Cardiac fibroblast (primary cell): ENCODE results near the gene FRMD3.

Experiments used
- DNase-seq, 2 donors: peaks; one replicate each; pipeline versions ENCODE4 v3.0.0 to v3.0.0-alpha.2; 2010; ENCODE audit warnings: low read depth in 2 of 2
- H3K4me3 ChIP-seq, 2 donors: replicated peaks in 1 of 2; 1 replicate in 1 of 2; 2 replicates in 1 of 2; pipeline ENCODE4 v1.5.1; 2011; ENCODE audit warnings: low read depth in 2 of 2, low read length in 2 of 2, mild to moderate bottlenecking in 2 of 2, moderate library complexity in 1 of 2
- CTCF ChIP-seq: IDR thresholded peaks from one replicate; pipeline ENCODE4 v1.5.1; 2011; ENCODE audit warnings: low read depth, mild to moderate bottlenecking, low read length, inconsistent platforms

FRMD3 gene

GRCh38 chr9:83247732-83248131 is 290.5 kb downstream of the FRMD3 start:
- TF ChIP-seq CTCF, result no peak
- H3K4me3 ChIP-seq, result no peak overlapping the region
- no peak for DNase-seq

- no peak for DNase-seq
- TF ChIP-seq CTCF, result no peak
These were observed 292.1 kb downstream of the FRMD3 start for GRCh38 chr9:83245979-83246659.

GRCh38 chr9:83242066-83242465 is 296.1 kb downstream of the FRMD3 start:
- no peak for TF ChIP-seq CTCF
- no peak overlapping the region for H3K4me3 ChIP-seq
- DNase-seq, result no peak

More at GRCh38 chr9:83245979-83246659, 292.1 kb downstream of the FRMD3 start:
- H3K4me3 ChIP-seq, result no peak overlapping the region

GRCh38 chr9:83240671-83241070 is 297.5 kb downstream of the FRMD3 start:
- no peak overlapping the region for H3K4me3 ChIP-seq
- no peak for TF ChIP-seq CTCF
- DNase-seq, result no peak

- no peak for TF ChIP-seq CTCF
- H3K4me3 ChIP-seq, result no peak overlapping the region
- peak; percentile 53 to 57 for DNase-seq
These were observed 298.5 kb downstream of the FRMD3 start for GRCh38 chr9:83239747-83240146.

- TF ChIP-seq CTCF, result no peak
- peak; percentile 38 to 60 for DNase-seq
- no peak overlapping the region for H3K4me3 ChIP-seq
These were observed 299.1 kb downstream of the FRMD3 start for GRCh38 chr9:83238871-83239640.
